LNCAP (cell line): ENCODE measurements around the gene SLC39A11.

Source experiments
- CTCF ChIP-seq: fragments of 450-650 bp; IDR thresholded peaks from 2 replicates; pipeline ENCODE4 v1.5.1; 2017; ENCODE audit warnings: mild to moderate bottlenecking

SLC39A11 gene

GRCh38 chr17:72865954-72866353 lies 226.5 kb downstream of the SLC39A11 start:
- no peak for TF ChIP-seq CTCF

GRCh38 chr17:72863526-72864211 lies 228.8 kb downstream of the SLC39A11 start:
- TF ChIP-seq CTCF = no peak

- no peak for TF ChIP-seq CTCF
These were observed 230.1 kb downstream of the SLC39A11 start for GRCh38 chr17:72862276-72862999.

GRCh38 chr17:72861811-72862210 lies 230.7 kb downstream of the SLC39A11 start:
- no peak for TF ChIP-seq CTCF

- no peak for TF ChIP-seq CTCF
These were observed 231.7 kb downstream of the SLC39A11 start for GRCh38 chr17:72860778-72861177.

- no peak for TF ChIP-seq CTCF
These were observed 233.5 kb downstream of the SLC39A11 start for GRCh38 chr17:72858826-72859495.

GRCh38 chr17:72853440-72854415 lies 238.8 kb downstream of the SLC39A11 start:
- TF ChIP-seq CTCF = no peak
